NCI-H1436 (cell line): ENCODE data around the gene FAM131B.
"Not testable (repeated sequence)": the region's sequence is repeated elsewhere in the genome, so short reads cannot be mapped to it uniquely, and the experiment has no call there.

Source experiments
- DNase-seq: peaks from one replicate; lab custom pipeline; 2025; lab: John Stamatoyannopoulos, UW

FAM131B gene

GRCh38 chr7:143362131-143363015 is at the start of gene FAM131B:
TSS of gene FAM131B (minus strand) at chr7:143362713. CDS start at chr7:143362603, 110 bp downstream.
- DNase-seq: no peak

GRCh38 chr7:143411976-143412708 is 49.6 kb upstream of the FAM131B start:
- DNase-seq: no peak

- no peak for DNase-seq
Observed at GRCh38 chr7:143410521-143411004, 48.0 kb upstream of the FAM131B start.

GRCh38 chr7:143408686-143409561 is 46.4 kb upstream of the FAM131B start, which contains the start of gene EPHA1:
TSS of gene EPHA1 (minus strand) at chr7:143408856. CDS start at chr7:143408805, 51 bp downstream.
- DNase-seq: no peak

GRCh38 chr7:143408252-143408685 is 45.8 kb upstream of the FAM131B start:
- DNase-seq: no peak

GRCh38 chr7:143407287-143408251 is 45.1 kb upstream of the FAM131B start:
- DNase-seq: no peak

GRCh38 chr7:143406002-143406357 is 43.5 kb upstream of the FAM131B start:
- no peak for DNase-seq

- DNase-seq: no peak
Observed at GRCh38 chr7:143405173-143406001, 42.9 kb upstream of the FAM131B start.

- not testable (repeated sequence) for DNase-seq
Observed at GRCh38 chr7:143402233-143402632, 39.7 kb upstream of the FAM131B start.

GRCh38 chr7:143401265-143401664 is 38.8 kb upstream of the FAM131B start:
- no peak for DNase-seq

- DNase-seq: no peak
Observed at GRCh38 chr7:143399642-143400041, 37.1 kb upstream of the FAM131B start.

GRCh38 chr7:143399151-143399550 is 36.6 kb upstream of the FAM131B start:
- no peak for DNase-seq

- DNase-seq: no peak
Observed at GRCh38 chr7:143398616-143399015, 36.1 kb upstream of the FAM131B start.

- DNase-seq: no peak
Observed at GRCh38 chr7:143397710-143398530, 35.4 kb upstream of the FAM131B start.

GRCh38 chr7:143396625-143397556 is 34.4 kb upstream of the FAM131B start:
- DNase-seq: no peak

GRCh38 chr7:143396182-143396581 is 33.7 kb upstream of the FAM131B start:
- no peak for DNase-seq
